ENCODE measurements around the gene C4BPB. TPM values are rescaled to one million over a fixed set of nuclear protein-coding genes. Genes with fewer than 3 reads are reported as not detected.

Gene C4BPB
- total and polyA plus RNA-seq, 2 donors (not counting 3 experiments of a cell fraction or from before 2014, with no cell fraction given), result not detected

DNA sequence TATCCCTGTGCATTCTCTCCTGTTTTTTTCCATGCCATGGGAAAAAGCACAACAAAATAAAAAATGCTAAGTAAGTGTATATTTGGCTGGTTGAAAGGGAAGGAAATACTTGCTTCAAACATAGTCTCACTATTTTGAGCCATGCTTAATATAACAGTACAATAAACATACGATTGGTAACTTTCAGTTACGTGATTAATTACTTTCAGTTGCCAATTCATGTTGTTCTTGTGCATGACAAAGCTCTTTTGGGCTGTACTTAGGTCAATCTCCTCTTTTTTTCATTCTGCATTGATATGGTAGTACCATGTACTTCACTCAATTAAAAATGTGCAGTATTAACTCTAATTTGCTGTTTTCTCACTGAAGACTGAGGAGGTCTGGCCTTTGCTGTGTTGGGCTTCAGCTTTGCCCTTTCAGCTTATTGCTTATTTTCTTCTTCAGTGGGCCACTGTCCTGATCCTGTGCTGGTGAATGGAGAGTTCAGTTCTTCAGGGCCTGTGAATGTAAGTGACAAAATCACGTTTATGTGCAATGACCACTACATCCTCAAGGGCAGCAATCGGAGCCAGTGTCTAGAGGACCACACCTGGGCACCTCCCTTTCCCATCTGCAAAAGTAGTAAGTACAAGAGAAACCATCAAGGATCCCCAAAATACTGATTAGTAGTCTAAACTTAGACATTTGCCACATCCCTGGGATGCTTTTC is 2.7 kb downstream of the C4BPB start:
- Histone ChIP-seq H3K4me2 (ENCODE audit: insufficient read depth, low read length) (no peak overlapping the region), H3K9ac (replicated peaks; ENCODE audit: extremely low read depth, insufficient read depth, low read length) (no peak overlapping the region), H3K9me1 (replicated peaks; ENCODE audit: control insufficient read depth, extremely low read depth, insufficient read depth, low read length) (no peaks in the 10 kb centered on the region), H2AFZ (ENCODE audit: low read depth, low read length) (no peak overlapping the region), H3K79me2 (ENCODE audit: control insufficient read depth, insufficient read depth, low read length) (no peaks in the 10 kb centered on the region), H4K20me1 (replicated peaks; ENCODE audit: control insufficient read depth, extremely low read depth, insufficient read depth, low read length) (no peaks in the 10 kb centered on the region), H3K4me3 (replicated peaks in 1 of 3; ENCODE audit: insufficient read depth in 1 of 3, low read depth in 1 of 3, low read length in 3 of 3) (no peak overlapping the region), H3K9me3 (replicated peaks; ENCODE audit: control insufficient read depth, insufficient read depth, low read length) (no peaks in the 10 kb centered on the region), H3K36me3 (ENCODE audit: control insufficient read depth in 2 of 2, extremely low read depth in 1 of 2, insufficient read depth in 2 of 2, low read length in 2 of 2) (no peaks in the 10 kb centered on the region), H3K4me1 (ENCODE audit: control insufficient read depth, extremely low read depth, insufficient read depth, low read length) (no peaks in the 10 kb centered on the region), H3K27ac (ENCODE audit: insufficient read depth, low read depth, low read length) (no peak overlapping the region), H3K27me3 (ENCODE audit: control insufficient read depth in 2 of 2, insufficient read depth in 2 of 2, low read length in 2 of 2) (peaks cover 0 to under 1% of the 10 kb centered on the region in 2 experiments)
- intact Hi-C loops (cut with micrococcal nuclease), result no loop called here
- TF ChIP-seq MYC (IDR thresholded peaks at IDR 0.05; ENCODE audit: low read depth, low read length), result no peak
- TF ChIP-seq JUN (IDR thresholded peaks at IDR 0.05; ENCODE audit: borderline replicate concordance, insufficient read depth, insufficient read length, low read depth), result no peak
- TF ChIP-seq POLR2A (IDR thresholded peaks at IDR 0.05; ENCODE audit: low read depth, low read length), result no peak
- TF ChIP-seq GATA2 (IDR thresholded peaks at IDR 0.05; ENCODE audit: insufficient read depth, insufficient read length, low read depth, low read length), result no peak
- TF ChIP-seq POLR2AphosphoS5 (IDR thresholded peaks at IDR 0.05; ENCODE audit: insufficient read depth, low read depth, low read length), result no peak
- TF ChIP-seq, protein P1, sequence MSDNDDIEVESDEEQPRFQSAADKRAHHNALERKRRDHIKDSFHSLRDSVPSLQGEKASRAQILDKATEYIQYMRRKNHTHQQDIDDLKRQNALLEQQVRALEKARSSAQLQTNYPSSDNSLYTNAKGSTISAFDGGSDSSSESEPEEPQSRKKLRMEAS (IDR thresholded peaks at IDR 0.05; ENCODE audit: insufficient read depth, insufficient read length), result no peak
- no peak for TF ChIP-seq FOS (IDR thresholded peaks at IDR 0.05; ENCODE audit: borderline replicate concordance, insufficient read depth, low read length)
- TF ChIP-seq, protein P2, sequence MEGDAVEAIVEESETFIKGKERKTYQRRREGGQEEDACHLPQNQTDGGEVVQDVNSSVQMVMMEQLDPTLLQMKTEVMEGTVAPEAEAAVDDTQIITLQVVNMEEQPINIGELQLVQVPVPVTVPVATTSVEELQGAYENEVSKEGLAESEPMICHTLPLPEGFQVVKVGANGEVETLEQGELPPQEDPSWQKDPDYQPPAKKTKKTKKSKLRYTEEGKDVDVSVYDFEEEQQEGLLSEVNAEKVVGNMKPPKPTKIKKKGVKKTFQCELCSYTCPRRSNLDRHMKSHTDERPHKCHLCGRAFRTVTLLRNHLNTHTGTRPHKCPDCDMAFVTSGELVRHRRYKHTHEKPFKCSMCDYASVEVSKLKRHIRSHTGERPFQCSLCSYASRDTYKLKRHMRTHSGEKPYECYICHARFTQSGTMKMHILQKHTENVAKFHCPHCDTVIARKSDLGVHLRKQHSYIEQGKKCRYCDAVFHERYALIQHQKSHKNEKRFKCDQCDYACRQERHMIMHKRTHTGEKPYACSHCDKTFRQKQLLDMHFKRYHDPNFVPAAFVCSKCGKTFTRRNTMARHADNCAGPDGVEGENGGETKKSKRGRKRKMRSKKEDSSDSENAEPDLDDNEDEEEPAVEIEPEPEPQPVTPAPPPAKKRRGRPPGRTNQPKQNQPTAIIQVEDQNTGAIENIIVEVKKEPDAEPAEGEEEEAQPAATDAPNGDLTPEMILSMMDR (IDR thresholded peaks at IDR 0.05; ENCODE audit: extremely low read depth in 1 of 2, insufficient read depth in 1 of 2, low read depth in 1 of 2, low read length in 2 of 2), result no peak
- TF ChIP-seq EZH2 (IDR thresholded peaks at IDR 0.05; ENCODE audit: borderline replicate concordance, low read depth, low read length, severe bottlenecking), result no peak
- ChIA-PET CTCF (interaction anchor here (1.2 to 4.7 kb wide), 3 partner anchors 192 to 314 kb away, joined by 3 to 18 read pairs (median 4); no protein-coding TSS in a partner anchor), POLR2A (no interaction called here)
- no TSS peak for BruUV-seq (replicated peaks)
- dilution Hi-C loops (cut with MboI; ENCODE audit: extremely low pct_ligation_motif_present, low sequenced_read_pairs), result no loop called here
- DNase-seq (ENCODE audit: low read depth, low spot score) (no peak), FAIRE-seq (no peak)
